SK-N-SH (cell line): ENCODE measurements around the gene CLDN5. TPM values are rescaled to one million over a fixed set of nuclear protein-coding genes. Genes with fewer than 3 reads are reported as not detected.

Experiments used
- CTCF ChIA-PET: fragments of 300-600, 350-600 bp; formaldehyde crosslinking; extraction: SDS; loops from one replicate; lab custom pipeline; 2021; lab: Yijun Ruan, JAX
- POLR2A ChIA-PET: fragments of 350-600 bp; sonication (Branson Sonifier 250); formaldehyde crosslinking; extraction: SDS; loops from one replicate; lab custom pipeline; 2020; ENCODE audit warnings: antibody characterized with exemption, inconsistent platforms; lab: Yijun Ruan, JAX
- DNase-seq: peaks from one replicate; pipeline ENCODE4 v3.0.0; 2012
- H2AFZ ChIP-seq: fragments of 200-600 bp; sonication (generic); 2 replicates; pipeline ENCODE4 v1.8.1; 2016; ENCODE audit warnings: antibody characterized with exemption, mild to moderate bottlenecking, low read depth
- H3F3A ChIP-seq: fragments of 200-600 bp; sonication (generic); replicated peaks from 2 replicates; pipeline ENCODE3; 2016; ENCODE audit warnings: antibody characterized with exemption, mild to moderate bottlenecking; ENCODE audit not compliant: insufficient read depth
- H3K27ac ChIP-seq, 2 experiments: fragments of 200-500 bp in 1 of 2; fragments of 200-600 bp in 1 of 2; sonication (Bioruptor generic) in 1 of 2; sonication (generic), shearing (Covaris generic) in 1 of 2; 2 replicates each; pipeline versions ENCODE4 v1.5.1 to v1.6.1; 2014 to 2016; ENCODE audit warnings: low read depth in 2 of 2, inconsistent platforms in 1 of 2, low read length in 1 of 2, mild to moderate bottlenecking in 1 of 2, mixed read lengths in 1 of 2
- H3K27me3 ChIP-seq: fragments of 200-600 bp; sonication (generic), shearing (Covaris generic); 2 replicates; pipeline ENCODE4 v1.6.1; 2016; ENCODE audit warnings: mixed run types; ENCODE audit not compliant: insufficient read depth
- H3K36me3 ChIP-seq, 2 experiments: fragments of 200-500 bp in 1 of 2; fragments of 200-600 bp in 1 of 2; sonication (Bioruptor generic) in 1 of 2; sonication (generic) in 1 of 2; replicated peaks in 1 of 2; 2 replicates each; pipeline versions ENCODE3 to v1.5.1; 2014 to 2016; ENCODE audit warnings: low read length in 1 of 2, mild to moderate bottlenecking in 1 of 2; ENCODE audit not compliant: insufficient read depth in 2 of 2, control insufficient read depth in 1 of 2
- H3K4me1 ChIP-seq, 2 experiments: fragments of 200-500 bp in 1 of 2; fragments of 200-600 bp in 1 of 2; sonication (Bioruptor generic) in 1 of 2; sonication (generic), shearing (Covaris generic) in 1 of 2; 2 replicates each; pipeline versions ENCODE4 v1.5.1 to v1.6.1; 2014 to 2016; ENCODE audit warnings: low read depth in 1 of 2, low read length in 1 of 2, mixed run types in 1 of 2; ENCODE audit not compliant: insufficient read depth in 2 of 2, control insufficient read depth in 1 of 2
- H3K4me2 ChIP-seq: fragments of 200-600 bp; sonication (generic), shearing (Covaris generic); 2 replicates; pipeline ENCODE4 v1.6.1; 2017; ENCODE audit warnings: mixed run types
- H3K4me3 ChIP-seq, 2 experiments: fragments of 200-500 bp in 1 of 2; fragments of 200-600 bp in 1 of 2; sonication (Bioruptor generic) in 1 of 2; sonication (generic), shearing (Covaris generic) in 1 of 2; 2 replicates each; pipeline versions ENCODE4 v1.5.1 to v1.8.1; 2014 to 2016; ENCODE audit warnings: low read depth in 2 of 2, inconsistent platforms in 1 of 2, low read length in 1 of 2, mild to moderate bottlenecking in 1 of 2, mixed read lengths in 1 of 2, moderate library complexity in 1 of 2
- H3K79me2 ChIP-seq: fragments of 200-600 bp; sonication (generic); 2 replicates; pipeline ENCODE4 v1.8.1; 2017; ENCODE audit warnings: mild to moderate bottlenecking; ENCODE audit not compliant: insufficient read depth
- H3K9ac ChIP-seq: fragments of 200-600 bp; sonication (generic); 2 replicates; pipeline ENCODE4 v1.6.1; 2017; ENCODE audit warnings: mixed run types
- H3K9me2 ChIP-seq: fragments of 200-600 bp; sonication (generic); 2 replicates; pipeline ENCODE4 v1.6.1; 2017; ENCODE audit warnings: mixed run types
- H3K9me3 ChIP-seq: fragments of 200-600 bp; sonication (generic); 2 replicates; pipeline ENCODE4 v1.6.1; 2017; ENCODE audit warnings: mixed run types, mild to moderate bottlenecking, moderate library complexity
- H4K20me1 ChIP-seq: fragments of 200-600 bp; sonication (generic); 2 replicates; pipeline ENCODE4 v1.6.1; 2017; ENCODE audit warnings: mild to moderate bottlenecking, mixed run types; ENCODE audit not compliant: insufficient read depth
- CHD2 ChIP-seq: fragments of 150-350 bp; IDR thresholded peaks from 2 replicates; pipeline ENCODE4 v1.6.1; 2018; ENCODE audit warnings: low read length; ENCODE audit not compliant: partially characterized antibody
- EZH2phosphoT487 ChIP-seq: fragments of 200-600 bp; sonication (generic); IDR thresholded peaks from 2 replicates; pipeline ENCODE4 v1.6.1; 2017; ENCODE audit warnings: low read depth, mixed run types, mild to moderate bottlenecking, antibody characterized with exemption, moderate library complexity, borderline replicate concordance
- FOSL2 ChIP-seq: IDR thresholded peaks from 2 replicates; pipeline ENCODE4 v1.4.0; 2012; ENCODE audit warnings: low read depth, mild to moderate bottlenecking, moderate library complexity, borderline replicate concordance
- FOXJ3 ChIP-seq: sonication (generic); formaldehyde crosslinking; IDR thresholded peaks from 2 replicates; pipeline ENCODE4 v1.5.1; 2020; ENCODE audit warnings: mild to moderate bottlenecking, missing genetic modification reagents
- IRF3 ChIP-seq: fragments of 150-350 bp; IDR thresholded peaks from 2 replicates; pipeline ENCODE4 v1.6.1; 2016; ENCODE audit warnings: mild to moderate bottlenecking, low read depth, low read length
- JUND ChIP-seq: IDR thresholded peaks from 2 replicates; pipeline ENCODE4 v1.4.0; 2012
- MAX ChIP-seq: IDR thresholded peaks from 2 replicates; pipeline ENCODE4 v1.4.0; 2012; ENCODE audit warnings: low read depth
- MEF2A ChIP-seq: IDR thresholded peaks from 2 replicates; pipeline ENCODE4 v1.4.0; 2012; ENCODE audit warnings: low read depth, borderline replicate concordance
- MXI1 ChIP-seq: IDR thresholded peaks from 2 replicates; pipeline ENCODE4 v1.6.1; 2012; ENCODE audit warnings: mild to moderate bottlenecking, low read depth, low read length, improper control_type of control experiment
- NRF1 ChIP-seq: IDR thresholded peaks from 2 replicates; pipeline ENCODE4 v1.6.1; 2012; ENCODE audit warnings: low read depth, mild to moderate bottlenecking, low read length
- PBX3 ChIP-seq: IDR thresholded peaks from 2 replicates; pipeline ENCODE4; 2012
- RAD21 ChIP-seq: IDR thresholded peaks from 2 replicates; pipeline ENCODE4 v1.6.1; 2012; ENCODE audit warnings: mild to moderate bottlenecking, low read length
- REST ChIP-seq: IDR thresholded peaks from 2 replicates; pipeline ENCODE4 v1.6.1; 2012; ENCODE audit warnings: mild to moderate bottlenecking, low read depth, low read length, moderate library complexity
- SIN3A ChIP-seq: IDR thresholded peaks from 2 replicates; pipeline ENCODE4 v1.6.1; 2012; ENCODE audit warnings: low read depth, mild to moderate bottlenecking, low read length, moderate library complexity, borderline replicate concordance
- SMC3 ChIP-seq: IDR thresholded peaks from 2 replicates; pipeline ENCODE4 v1.6.1; 2012; ENCODE audit warnings: low read depth, low read length, improper control_type of control experiment
- USF1 ChIP-seq: IDR thresholded peaks from 2 replicates; pipeline ENCODE4 v1.4.0; 2012; ENCODE audit warnings: low read depth, borderline replicate concordance
- USF2 ChIP-seq: fragments of 150-350 bp; IDR thresholded peaks from 2 replicates; pipeline ENCODE4 v1.6.1; 2017; ENCODE audit warnings: antibody characterized with exemption, low read length, low read depth, borderline replicate concordance
- WGBS: methylation state at CpG from one replicate; pipeline ENCODE4 v1.1.6; 2017; ENCODE audit warnings: low lambda C conversion rate; 5-methylcytosine and 5-hydroxymethylcytosine counted together
- polyA plus RNA-seq, 3 experiments: library from polyadenylated mRNA; depleted of rRNA; stranded (reverse); fragments of >200 nt; gene quantifications; 2 replicates each; pipeline ENCODE4 v1.2.3, GENCODE V29; 2012

CLDN5 gene
- polyA plus RNA-seq, 1 of the 3 experiments (the other 2 are of a cell fraction), result not detected

- Histone ChIP-seq H3K9ac (no peak overlapping the region), H3K9me2 (no peaks in the 10 kb centered on the region), H3K4me1 (no peaks in the 10 kb centered on the region), H3K4me2 (no peak overlapping the region), H2AFZ (no peak overlapping the region), H3F3A (no peaks in the 10 kb centered on the region), H3K4me3 (no peak overlapping the region)
- WGBS, result 79% methylated on average over 10 of the region's 10 CpGs
- POLR2A ChIA-PET, result no interaction called here
- TF ChIP-seq FOSL2, result no peak
- no peak for TF ChIP-seq REST
- TF ChIP-seq JUND, result no peak
- TF ChIP-seq CHD2, result no peak
- TF ChIP-seq EZH2phosphoT487, result no peak
- TF ChIP-seq PBX3, result no peak
- no peak for TF ChIP-seq MXI1
- no peak for TF ChIP-seq SIN3A
- TF ChIP-seq, all 33 proteins: peak for 0
- H4K20me1 ChIP-seq, result no peaks in the 10 kb centered on the region
- no peak overlapping the region for H3K27ac ChIP-seq
- no peaks in the 10 kb centered on the region for H3K9me3 ChIP-seq
- H3K36me3 ChIP-seq, result no peaks in the 10 kb centered on the region
- CTCF ChIA-PET, result interaction anchor here (0.8 kb wide), 1 partner anchor 206 kb away, joined by 3 read pairs; no protein-coding TSS in a partner anchor
- DNase-seq, result no peak
- no peaks in the 10 kb centered on the region for H3K27me3 ChIP-seq
- H3K79me2 ChIP-seq, result no peaks in the 10 kb centered on the region
Observed at GRCh38 chr22:19506212-19506611, 18.0 kb downstream of the CLDN5 start.

- ChIA-PET POLR2A (no interaction called here), CTCF (interaction anchor here (0.8 to 1.9 kb wide), 2 partner anchors 16 to 206 kb away, joined by 3 to 4 read pairs; no protein-coding TSS in a partner anchor)
- Histone ChIP-seq H3K27me3 (no peaks in the 10 kb centered on the region), H3F3A (no peaks in the 10 kb centered on the region), H3K27ac (no peak overlapping the region), H3K4me2 (no peak overlapping the region), H3K9me3 (no peaks in the 10 kb centered on the region), H3K79me2 (no peaks in the 10 kb centered on the region), H4K20me1 (no peaks in the 10 kb centered on the region), H3K9me2 (no peaks in the 10 kb centered on the region), H2AFZ (no peak overlapping the region), H3K4me3 (no peak overlapping the region), H3K4me1 (no peaks in the 10 kb centered on the region), H3K9ac (no peak overlapping the region), H3K36me3 (no peaks in the 10 kb centered on the region)
- 100% methylated on average over 5 of the region's 5 CpGs for WGBS
- no peak for DNase-seq
- TF ChIP-seq MEF2A (no peak), USF2 (no peak), EZH2phosphoT487 (no peak), PBX3 (no peak), MAX (no peak), MXI1 (no peak), SMC3 (no peak), FOXJ3 (no peak), RAD21 (no peak), NRF1 (no peak), USF1 (no peak), FOSL2 (no peak), CHD2 (no peak), IRF3 (no peak)
Observed at GRCh38 chr22:19505735-19506126, 18.5 kb downstream of the CLDN5 start.
